Lower leg skin (tissue), 3 donors: Measurements from ENCODE around the gene CCDC57.
"Not testable (repeated sequence)": the region's sequence is repeated elsewhere in the genome, so short reads cannot be mapped to it uniquely, and the experiment has no call there.

Experiments
- CTCF ChIP-seq, 3 donors: fragments of 450-650 bp; IDR thresholded peaks; one replicate each; pipeline ENCODE4 v1.5.1; 2016; ENCODE audit warnings: antibody characterized with exemption in 3 of 3, mild to moderate bottlenecking in 3 of 3, moderate library complexity in 2 of 3
- POLR2A ChIP-seq, 2 donors: fragments of 450-650 bp; IDR thresholded peaks; one replicate each; pipeline ENCODE4 v1.6.1; 2016 to 2017; ENCODE audit warnings: antibody characterized with exemption in 2 of 2, mild to moderate bottlenecking in 1 of 2, moderate library complexity in 1 of 2

GRCh38 chr17:82193050-82193449 is 19.6 kb downstream of the CCDC57 start:
- TF ChIP-seq CTCF, POLR2A (IDR thresholded peaks at IDR 0.05): not testable (repeated sequence)
